Measurements from ENCODE around the gene CD40. TPM values are rescaled to one million over a fixed set of nuclear protein-coding genes. Genes with fewer than 3 reads are reported as not detected.

CD40 gene
- total and polyA plus RNA-seq, 7 experiments from 2014 or later = 1.7 to 10.0 (median 4.0) TPM

Other genes starting within 250 kb of the CD40 start
- gene ZSWIM1, start 237.1 kb upstream of the CD40 start, total RNA-seq = 10 to 100 TPM in 2 of 5 experiments, 1 to 10 TPM in 3; 8.2 to 16.0 (median 9.8) TPM
- 10 to 100 TPM in 1 of 2 donors, 1 to 10 TPM in 1; 3.2 to 12.5 TPM for gene ZSWIM1, start 237.1 kb upstream of the CD40 start, polyA plus RNA-seq
- 1 to 10 TPM; 1.0 to 3.9 (median 1.2) TPM for gene SPATA25, start 230.7 kb upstream of the CD40 start, total RNA-seq
- not detected for gene SPATA25, start 230.7 kb upstream of the CD40 start, polyA plus RNA-seq
- gene NEURL2, start 227.1 kb upstream of the CD40 start, total RNA-seq = 1 to 10 TPM; 1.2 to 5.3 (median 4.0) TPM
- 1 to 10 TPM in 1 of 2 donors, under 1 TPM in 1; 0.69 to 4.0 TPM for gene NEURL2, start 227.1 kb upstream of the CD40 start, polyA plus RNA-seq
- 100 to 1,000 TPM in 1 of 5 experiments, 10 to 100 TPM in 4; 60.5 to 151 (median 65.1) TPM for gene CTSA, start 227.0 kb upstream of the CD40 start, total RNA-seq
- 10 to 100 TPM; 59.6 to 74.7 TPM for gene CTSA, start 227.0 kb upstream of the CD40 start, polyA plus RNA-seq
- under 1 TPM in 4 of 5 experiments, not detected in 1; 0.31 to 0.44 (median 0.37) TPM for gene PLTP, start 206.2 kb upstream of the CD40 start, total RNA-seq
- not detected for gene PLTP, start 206.2 kb upstream of the CD40 start, polyA plus RNA-seq
- 10 to 100 TPM; 42.3 to 79.6 (median 67.0) TPM for gene PCIF1, start 183.6 kb upstream of the CD40 start, total RNA-seq
- gene PCIF1, start 183.6 kb upstream of the CD40 start, polyA plus RNA-seq = 100 to 1,000 TPM in 1 of 2 donors, 10 to 100 TPM in 1; 68.7 to 130 TPM
- 10 to 100 TPM; 39.9 to 95.2 (median 53.8) TPM for gene ZNF335, start 146.1 kb upstream of the CD40 start, total RNA-seq
- 10 to 100 TPM in 1 of 2 donors, 1 to 10 TPM in 1; 7.1 to 14.6 TPM for gene ZNF335, start 146.1 kb upstream of the CD40 start, polyA plus RNA-seq
- gene MMP9, start 109.4 kb upstream of the CD40 start, total RNA-seq = 10 to 100 TPM in 2 of 5 experiments, 1 to 10 TPM in 1, under 1 TPM in 2; 0.19 to 13.0 (median 1.9) TPM
- gene MMP9, start 109.4 kb upstream of the CD40 start, polyA plus RNA-seq = not detected
- gene SLC12A5, start 89.1 kb upstream of the CD40 start, total RNA-seq = not detected
- not detected for gene SLC12A5, start 89.1 kb upstream of the CD40 start, polyA plus RNA-seq
- 10 to 100 TPM; 15.7 to 43.8 (median 39.4) TPM for gene NCOA5, start 28.4 kb upstream of the CD40 start, total RNA-seq
- gene NCOA5, start 28.4 kb upstream of the CD40 start, polyA plus RNA-seq = 10 to 100 TPM; 25.4 to 47.6 TPM
- gene CDH22, start 190.2 kb downstream of the CD40 start, total RNA-seq = not detected
- not detected for gene CDH22, start 190.2 kb downstream of the CD40 start, polyA plus RNA-seq

Measured in naive thymus-derived CD4-positive, alpha-beta T cell (primary cell).